GM12878 (cell line): ENCODE measurements around the gene PAX7. TPM values are rescaled to one million over a fixed set of nuclear protein-coding genes. Genes with fewer than 3 reads are reported as not detected.

ENCODE experiments used
- ATAC-seq: fragments of 200-7000 bp; cut with Tn5 transposase; 3 replicates; pipeline ENCODE4 v1.9.1; 2020; ENCODE audit warnings: mild to moderate bottlenecking, moderate library complexity
- BruUV-seq: library from RNA; stranded (reverse); fragments of 400-500 nt; replicated peaks from 2 replicates; lab custom pipeline; 2021; lab: Mats Ljungman, UMichigan
- CTCF ChIA-PET: fragments of 300-600 bp; sonication (Branson Sonifier 250); formaldehyde crosslinking; extraction: SDS; loops from one replicate; lab custom pipeline; 2021; ENCODE audit warnings: inconsistent platforms; lab: Yijun Ruan, JAX
- POLR2A ChIA-PET: fragments of 350-600 bp; formaldehyde crosslinking; extraction: SDS; loops from one replicate; lab custom pipeline; 2021; ENCODE audit warnings: inconsistent platforms; lab: Charles Lee
- RAD21 ChIA-PET: fragments of 300-600 bp; sonication (Branson Sonifier 250); formaldehyde crosslinking; loops from one replicate; lab custom pipeline; 2023; ENCODE audit warnings: antibody characterized with exemption; ENCODE audit not compliant: unreplicated experiment; lab: Charles Lee
- SMC1A ChIA-PET: fragments of 300-600 bp; sonication (Branson Sonifier 250); formaldehyde crosslinking; loops from one replicate; lab custom pipeline; 2023; ENCODE audit not compliant: unreplicated experiment, uncharacterized antibody; lab: Charles Lee
- DNase-seq: peaks from one replicate; pipeline ENCODE4 v3.0.0-alpha.2; 2011; ENCODE audit warnings: low read depth, low spot score
- FAIRE-seq: peaks from 3 replicates; lab custom pipeline; 2011; peaks lifted over from hg19 to GRCh38; lab: Jason Lieb, UNC
- H2AFZ ChIP-seq: 2 replicates; pipeline ENCODE4 v1.6.0; 2011; ENCODE audit warnings: low read depth, low read length, control low read depth; ENCODE audit not compliant: control insufficient read depth
- H3K27ac ChIP-seq: 2 replicates; pipeline ENCODE4 v1.5.1; 2011; ENCODE audit warnings: control low read depth; ENCODE audit not compliant: control insufficient read depth, insufficient read depth
- H3K27me3 ChIP-seq, 2 experiments: replicated peaks in 1 of 2; 2 replicates each; pipeline versions ENCODE4 v1.6.0 to v1.6.1; 2011; ENCODE audit warnings: low read length in 1 of 2; ENCODE audit not compliant: control insufficient read depth in 2 of 2, insufficient read depth in 2 of 2
- H3K36me3 ChIP-seq, 2 experiments: 2 replicates each; pipeline ENCODE4 v1.5.1; 2011; ENCODE audit warnings: low read length in 1 of 2; ENCODE audit not compliant: control insufficient read depth in 2 of 2, insufficient read depth in 2 of 2
- H3K4me1 ChIP-seq: 2 replicates; pipeline ENCODE4 v1.6.1; 2011; ENCODE audit warnings: mild to moderate bottlenecking, low read length, moderate library complexity, mixed read lengths; ENCODE audit not compliant: control insufficient read depth, insufficient read depth
- H3K4me2 ChIP-seq: 2 replicates; pipeline ENCODE4 v1.6.0; 2011; ENCODE audit warnings: control low read depth; ENCODE audit not compliant: control insufficient read depth, insufficient read depth
- H3K4me3 ChIP-seq: fragments of 200-600 bp; sonication (generic); 2 replicates; pipeline ENCODE4 v1.5.1; 2016
- H3K79me2 ChIP-seq: 2 replicates; pipeline ENCODE4 v1.6.0; 2011; ENCODE audit warnings: low read length; ENCODE audit not compliant: control insufficient read depth, insufficient read depth
- H3K9ac ChIP-seq: 2 replicates; pipeline ENCODE4 v1.8.0; 2011; ENCODE audit warnings: low read length, control low read depth, mixed read lengths; ENCODE audit not compliant: control insufficient read depth, insufficient read depth
- H3K9me3 ChIP-seq: replicated peaks from 3 replicates; pipeline ENCODE4 v1.5.1; 2011; ENCODE audit warnings: mild to moderate bottlenecking, low read length; ENCODE audit not compliant: control insufficient read depth, insufficient read depth
- H4K20me1 ChIP-seq: 2 replicates; pipeline ENCODE4 v1.6.0; 2011; ENCODE audit not compliant: control insufficient read depth, insufficient read depth
- RB1 ChIP-seq: fragments of 450-650 bp; formaldehyde crosslinking; IDR thresholded peaks from 2 replicates; pipeline ENCODE4 v1.6.1; 2017; ENCODE audit warnings: mild to moderate bottlenecking, borderline replicate concordance
- SUPT20H ChIP-seq: IDR thresholded peaks from 2 replicates; pipeline ENCODE4 v1.6.1; 2011; ENCODE audit warnings: low read depth, mild to moderate bottlenecking, low read length, moderate library complexity, borderline replicate concordance; ENCODE audit not compliant: control insufficient read depth
- ZBTB11 ChIP-seq: fragments of 450-650 bp; formaldehyde crosslinking; IDR thresholded peaks from 2 replicates; pipeline ENCODE4 v1.5.0; 2022; ENCODE audit warnings: mild to moderate bottlenecking, missing genetic modification characterization
- ZNF217 ChIP-seq: fragments of 450-650 bp; IDR thresholded peaks from 2 replicates; pipeline ENCODE4 v1.6.1; 2017; ENCODE audit warnings: antibody characterized with exemption, mild to moderate bottlenecking
- ZNF274 ChIP-seq: IDR thresholded peaks from one replicate; pipeline ENCODE4 v1.8.0; 2011; ENCODE audit not compliant: insufficient read length, insufficient read depth
- WGBS: methylation state at CpG from one replicate; pipeline ENCODE4 v1.1.6; 2016; ENCODE audit warnings: low lambda C conversion rate; ENCODE audit not compliant: insufficient replicate concordance, insufficient coverage; ENCODE audit errors: missing lambda C conversion rate; 5-methylcytosine and 5-hydroxymethylcytosine counted together
- in situ Hi-C: fragments of 300-500 bp; cut with MboI; formaldehyde crosslinking; loops from 9 replicates; pipeline ENCODE4 v1.14.3; 2018; ENCODE audit warnings: mixed read lengths
- intact Hi-C: fragments of 100-400 bp; cut with micrococcal nuclease; formaldehyde crosslinking; loops from one replicate; pipeline ENCODE4 v1.14.2; 2022; ENCODE audit not compliant: unreplicated experiment
- polyA plus RNA-seq, 11 experiments: library from polyadenylated mRNA; depleted of rRNA in 4 of 11; unstranded in 6 of 11; stranded (reverse) in 5 of 11; fragments of >200 nt; fragmentation: Nextera tagmentation in 4 of 11; fragmentation: Illumina TruSeq in 1 of 11; extraction: Ambion mirVana in 4 of 11; extraction: Trizol in 1 of 11; gene quantifications; 1 replicate in 1 of 11; 2 replicates in 10 of 11; pipeline versions ENCODE4 v1.2.1 to v1.2.3, GENCODE V29; 2011 to 2016; ENCODE audit warnings: inconsistent platforms in 2 of 11, missing spikeins in 2 of 11, low read depth in 1 of 11
- total RNA-seq, 4 experiments: library from RNA; depleted of rRNA in 3 of 4; stranded (reverse); fragments of >200 nt in 3 of 4; fragmentation: Illumina TruSeq in 1 of 4; extraction: Trizol in 1 of 4; gene quantifications; 2 replicates each; pipeline versions ENCODE4 v1.2.1 to v1.2.3, GENCODE V29; 2013 to 2021

PAX7 gene
- total and polyA plus RNA-seq, 10 of the 15 experiments (the other 5 are each of a cell fraction or from before 2014, with no cell fraction given) = not detected

- TF ChIP-seq ZNF274 = no peak
- TF ChIP-seq, all 136 proteins: peak for 0
Measured at GRCh38 chr1:18723701-18724411, 93.2 kb downstream of the PAX7 start (continued).

GRCh38 chr1:18724801-18725200 lies 94.2 kb downstream of the PAX7 start:
- Histone ChIP-seq H3K79me2 (no peaks in the 10 kb centered on the region), H3K27me3 (peaks cover 0 to 4% of the 10 kb centered on the region in 2 experiments; a peak in 3 of 4 replicates), H3K36me3 (no peaks in the 10 kb centered on the region), H3K4me3 (no peak overlapping the region), H3K4me1 (no peaks in the 10 kb centered on the region), H2AFZ (no peak overlapping the region), H3K9me3 (no peaks in the 10 kb centered on the region), H3K27ac (no peak overlapping the region), H3K4me2 (no peak overlapping the region), H3K9ac (no peak overlapping the region), H4K20me1 (no peaks in the 10 kb centered on the region)
- ChIA-PET POLR2A (no interaction called here), CTCF (interaction anchor here (0.6 kb wide), 1 partner anchor 300 kb away, joined by 3 read pairs; no protein-coding TSS in a partner anchor), RAD21 (no interaction called here), SMC1A (no interaction called here)
- 10% methylated on average over 7 of the region's 7 CpGs for WGBS
- intact Hi-C loops = no loop called here
- no TSS peak for BruUV-seq
- no peak for FAIRE-seq
- in situ Hi-C loops = no loop called here
- TF ChIP-seq ZNF217 (no peak), RB1 (no peak), SUPT20H (no peak), ZBTB11 (no peak)
- no peak for DNase-seq
- ATAC-seq = no peak
